ENCODE measurements around the gene CYYR1.

The CYYR1 gene

GRCh38 chr21:26423511-26423910 is 149.6 kb downstream of the CYYR1 start:
- DNase-seq (ENCODE audit: insufficient read length) (no peak), FAIRE-seq (no peak)
- TF ChIP-seq POLR2A (IDR thresholded peaks at IDR 0.05; ENCODE audit: low read depth, low read length) (no peak), TAF1 (IDR thresholded peaks at IDR 0.05; ENCODE audit: borderline replicate concordance, low read depth, low read length) (no peak), POLR2AphosphoS5 (IDR thresholded peaks at IDR 0.05; ENCODE audit: low read depth, low read length) (no peak)

GRCh38 chr21:26422706-26423105 is 150.4 kb downstream of the CYYR1 start:
- FAIRE-seq (no peak), DNase-seq (ENCODE audit: insufficient read length) (no peak)
- TF ChIP-seq POLR2A (IDR thresholded peaks at IDR 0.05; ENCODE audit: low read depth, low read length), result no peak
- TF ChIP-seq POLR2AphosphoS5 (IDR thresholded peaks at IDR 0.05; ENCODE audit: low read depth, low read length), result no peak
- no peak for TF ChIP-seq TAF1 (IDR thresholded peaks at IDR 0.05; ENCODE audit: borderline replicate concordance, low read depth, low read length)

DNA sequence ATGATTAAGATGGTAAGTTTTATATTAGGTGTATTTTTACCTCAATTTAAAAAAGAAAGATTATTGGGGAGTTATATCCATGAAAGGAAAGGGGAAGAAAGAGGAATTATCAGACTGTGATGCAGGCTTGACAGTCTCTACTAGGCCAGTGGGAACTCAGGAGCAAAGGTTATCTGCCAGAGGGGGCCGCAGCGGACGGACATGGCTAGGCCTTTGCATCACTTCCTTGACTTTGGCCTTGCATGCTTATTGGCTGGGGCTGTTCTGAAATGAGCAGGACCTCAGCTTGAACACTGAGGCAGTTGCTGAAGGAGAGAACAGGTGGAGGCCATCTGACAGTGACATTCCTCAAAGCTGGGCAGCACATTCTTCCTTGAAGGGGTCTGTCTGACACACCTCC is 150.9 kb downstream of the CYYR1 start:
- no peak for DNase-seq (ENCODE audit: insufficient read length)
- no peak for TF ChIP-seq POLR2A (IDR thresholded peaks at IDR 0.05; ENCODE audit: low read depth, low read length)
- no peak for TF ChIP-seq TAF1 (IDR thresholded peaks at IDR 0.05; ENCODE audit: borderline replicate concordance, low read depth, low read length)
- TF ChIP-seq POLR2AphosphoS5 (IDR thresholded peaks at IDR 0.05; ENCODE audit: low read depth, low read length), result no peak
- FAIRE-seq, result no peak

- FAIRE-seq (no peak), DNase-seq (ENCODE audit: insufficient read length) (no peak)
- TF ChIP-seq POLR2A (IDR thresholded peaks at IDR 0.05; ENCODE audit: low read depth, low read length), result no peak
- no peak for TF ChIP-seq POLR2AphosphoS5 (IDR thresholded peaks at IDR 0.05; ENCODE audit: low read depth, low read length)
- no peak for TF ChIP-seq TAF1 (IDR thresholded peaks at IDR 0.05; ENCODE audit: borderline replicate concordance, low read depth, low read length)
Measured at GRCh38 chr21:26421724-26422123, 151.4 kb downstream of the CYYR1 start.

Measured in GM12892 (cell line).